ENCODE measurements around the gene MSH2.
"Not testable (repeated sequence)": the region's sequence is repeated elsewhere in the genome, so short reads cannot be mapped to it uniquely, and the experiment has no call there.

MSH2 gene

GRCh38 chr2:47485751-47486300, 82.9 kb downstream of the MSH2 start:
- DNase-seq = no peak

GRCh38 chr2:47486841-47487497, 84.0 kb downstream of the MSH2 start:
- DNase-seq = no peak

- DNase-seq = no peak
These were observed 84.5 kb downstream of the MSH2 start for GRCh38 chr2:47487498-47487875.

- DNase-seq = peak; percentile 46
These were observed 86.1 kb downstream of the MSH2 start for GRCh38 chr2:47488870-47489584.

GRCh38 chr2:47490406-47490805, 87.5 kb downstream of the MSH2 start:
- DNase-seq = no peak

- DNase-seq = no peak
These were observed 90.5 kb downstream of the MSH2 start for GRCh38 chr2:47493317-47494035.

GRCh38 chr2:47494267-47495130, 91.5 kb downstream of the MSH2 start:
- DNase-seq = no peak

- DNase-seq = no peak
These were observed 95.0 kb downstream of the MSH2 start for GRCh38 chr2:47497843-47498460.

GRCh38 chr2:47499093-47499492, 96.1 kb downstream of the MSH2 start:
- DNase-seq = no peak

GRCh38 chr2:47499621-47500309, 96.8 kb downstream of the MSH2 start:
- no peak for DNase-seq

GRCh38 chr2:47501374-47502200, 98.6 kb downstream of the MSH2 start:
- DNase-seq = peak; percentile 16

GRCh38 chr2:47502498-47502897, 99.5 kb downstream of the MSH2 start:
- DNase-seq = not testable (repeated sequence)

GRCh38 chr2:47503481-47504070, 100.6 kb downstream of the MSH2 start:
- DNase-seq = no peak

- DNase-seq = no peak
These were observed 101.3 kb downstream of the MSH2 start for GRCh38 chr2:47504174-47504810.

GRCh38 chr2:47506024-47506423, 103.1 kb downstream of the MSH2 start:
- DNase-seq = no peak

GRCh38 chr2:47506436-47506835, 103.5 kb downstream of the MSH2 start:
- no peak for DNase-seq

- DNase-seq = no peak
These were observed 105.1 kb downstream of the MSH2 start for GRCh38 chr2:47508080-47508479.

GRCh38 chr2:47508641-47509040, 105.7 kb downstream of the MSH2 start:
- DNase-seq = no peak

GRCh38 chr2:47509250-47509649, 106.3 kb downstream of the MSH2 start:
- DNase-seq = no peak
